ENCODE results near the gene ADGRL4. TPM values are rescaled to one million over a fixed set of nuclear protein-coding genes. Genes with fewer than 3 reads are reported as not detected.
"Not testable (repeated sequence)": the region's sequence is repeated elsewhere in the genome, so short reads cannot be mapped to it uniquely, and the experiment has no call there.

Gene ADGRL4
- total and polyA plus RNA-seq, 2 donors from 2014 or later = 16.8 to 43.0 TPM

GRCh38 chr1:78880223-78880622 is 126.3 kb downstream of the ADGRL4 start:
- Histone ChIP-seq H3K4me3 (ENCODE audit: low read length in 3 of 3) (no peak overlapping the region), H3K9ac (ENCODE audit: low read length in 3 of 3) (no peak overlapping the region), H3K4me1 (ENCODE audit: control insufficient read depth in 2 of 3, insufficient read depth in 2 of 3, low read depth in 1 of 3, low read length in 3 of 3) (no peaks in the 10 kb centered on the region), H3K36me3 (ENCODE audit: control insufficient read depth in 2 of 3, insufficient read depth in 3 of 3, low read length in 3 of 3) (no peaks in the 10 kb centered on the region), H3K9me3 (ENCODE audit: control insufficient read depth in 2 of 3, insufficient read depth in 1 of 3, low read length in 3 of 3) (no peaks in the 10 kb centered on the region), H3K27ac (ENCODE audit: low read depth in 2 of 2, low read length in 2 of 2) (no peak overlapping the region), H3K27me3 (ENCODE audit: control insufficient read depth, insufficient read depth, low read length) (no peaks in the 10 kb centered on the region)
- intact Hi-C loops (cut with DNase I) = no loop called here
- DNase-seq (no peak), FAIRE-seq (no peak)
- TF ChIP-seq CTCF (IDR thresholded peaks at IDR 0.05; ENCODE audit: borderline replicate concordance, extremely low read depth, insufficient read depth) = no peak

- H3K9me3 ChIP-seq (ENCODE audit: control insufficient read depth in 2 of 3, insufficient read depth in 1 of 3, low read length in 3 of 3); DNase-seq; intact Hi-C loops (cut with DNase I); H3K27ac ChIP-seq (ENCODE audit: low read depth in 2 of 2, low read length in 2 of 2); H3K27me3 ChIP-seq (ENCODE audit: control insufficient read depth, insufficient read depth, low read length); FAIRE-seq; H3K36me3 ChIP-seq (ENCODE audit: control insufficient read depth in 2 of 3, insufficient read depth in 3 of 3, low read length in 3 of 3); H3K4me3 ChIP-seq (ENCODE audit: low read length in 3 of 3); H3K9ac ChIP-seq (ENCODE audit: low read length in 3 of 3); H3K4me1 ChIP-seq (ENCODE audit: control insufficient read depth in 2 of 3, insufficient read depth in 2 of 3, low read depth in 1 of 3, low read length in 3 of 3): not testable (repeated sequence)
These were observed 130.5 kb downstream of the ADGRL4 start for GRCh38 chr1:78875986-78876385.

- H3K4me1 ChIP-seq (ENCODE audit: control insufficient read depth in 2 of 3, insufficient read depth in 2 of 3, low read depth in 1 of 3, low read length in 3 of 3); H3K9ac ChIP-seq (ENCODE audit: low read length in 3 of 3); H3K27ac ChIP-seq (ENCODE audit: low read depth in 2 of 2, low read length in 2 of 2); DNase-seq; H3K27me3 ChIP-seq (ENCODE audit: control insufficient read depth, insufficient read depth, low read length); H3K4me3 ChIP-seq (ENCODE audit: low read length in 3 of 3); H3K9me3 ChIP-seq (ENCODE audit: control insufficient read depth in 2 of 3, insufficient read depth in 1 of 3, low read length in 3 of 3); H3K36me3 ChIP-seq (ENCODE audit: control insufficient read depth in 2 of 3, insufficient read depth in 3 of 3, low read length in 3 of 3); intact Hi-C loops (cut with DNase I); FAIRE-seq: not testable (repeated sequence)
These were observed 133.7 kb downstream of the ADGRL4 start for GRCh38 chr1:78872801-78873200.

DNA sequence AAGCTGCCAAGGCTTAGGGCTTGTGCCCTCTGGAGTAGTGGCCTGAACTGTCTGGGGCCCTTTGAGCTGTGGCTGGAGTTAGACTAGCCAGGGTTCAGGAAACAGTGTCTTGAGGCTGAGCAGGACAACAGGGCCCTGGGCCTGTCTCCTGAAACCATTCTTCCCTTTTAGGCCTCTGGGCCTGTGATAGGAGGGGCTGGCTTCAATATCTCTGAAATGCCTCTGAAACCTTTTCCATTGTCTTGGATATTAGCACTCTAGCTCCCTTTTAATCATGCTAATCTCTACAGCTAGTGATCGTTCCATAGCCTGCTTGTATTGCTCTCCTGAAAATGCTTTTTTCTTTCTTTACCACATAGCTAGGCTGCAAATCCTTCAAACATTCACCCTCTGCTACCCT is 135.3 kb downstream of the ADGRL4 start:
- no peak for TF ChIP-seq CTCF (IDR thresholded peaks at IDR 0.05; ENCODE audit: borderline replicate concordance, extremely low read depth, insufficient read depth)
- DNase-seq = no peak
- no peaks in the 10 kb centered on the region for H3K4me1 ChIP-seq (ENCODE audit: control insufficient read depth in 2 of 3, insufficient read depth in 2 of 3, low read depth in 1 of 3, low read length in 3 of 3)
- H3K27ac ChIP-seq (ENCODE audit: low read depth in 2 of 2, low read length in 2 of 2) = no peak overlapping the region
- H3K36me3 ChIP-seq (ENCODE audit: control insufficient read depth in 2 of 3, insufficient read depth in 3 of 3, low read length in 3 of 3) = no peaks in the 10 kb centered on the region
- intact Hi-C loops (cut with DNase I) = no loop called here
- H3K27me3 ChIP-seq (ENCODE audit: control insufficient read depth, insufficient read depth, low read length) = no peaks in the 10 kb centered on the region
- FAIRE-seq = no peak
- no peaks in the 10 kb centered on the region for H3K9me3 ChIP-seq (ENCODE audit: control insufficient read depth in 2 of 3, insufficient read depth in 1 of 3, low read length in 3 of 3)
- H3K4me3 ChIP-seq (ENCODE audit: low read length in 3 of 3) = no peak overlapping the region
- H3K9ac ChIP-seq (ENCODE audit: low read length in 3 of 3) = no peak overlapping the region

DNA sequence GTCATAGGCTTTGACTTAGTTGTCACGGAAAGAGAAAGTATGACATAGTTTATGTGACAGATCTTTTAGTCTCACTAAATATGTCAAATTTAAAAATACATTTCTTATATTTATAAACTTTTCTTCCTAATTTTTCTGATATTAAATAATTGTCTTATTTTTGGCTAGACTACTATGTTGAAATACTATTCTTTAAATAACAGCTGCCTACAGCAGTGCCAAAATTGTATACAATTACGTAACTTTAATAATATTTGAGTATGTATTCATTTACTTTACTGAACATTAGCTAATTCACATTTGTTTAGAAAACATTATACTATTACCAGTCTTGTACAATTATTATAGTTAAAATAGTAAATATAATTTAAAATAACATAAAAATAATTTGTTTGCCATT is 137.4 kb downstream of the ADGRL4 start:
- Histone ChIP-seq H3K4me1 (ENCODE audit: control insufficient read depth in 2 of 3, insufficient read depth in 2 of 3, low read depth in 1 of 3, low read length in 3 of 3) (no peaks in the 10 kb centered on the region), H3K4me3 (ENCODE audit: low read length in 3 of 3) (no peak overlapping the region), H3K9ac (ENCODE audit: low read length in 3 of 3) (no peak overlapping the region), H3K9me3 (ENCODE audit: control insufficient read depth in 2 of 3, insufficient read depth in 1 of 3, low read length in 3 of 3) (no peaks in the 10 kb centered on the region), H3K27ac (ENCODE audit: low read depth in 2 of 2, low read length in 2 of 2) (no peak overlapping the region), H3K27me3 (ENCODE audit: control insufficient read depth, insufficient read depth, low read length) (no peaks in the 10 kb centered on the region), H3K36me3 (ENCODE audit: control insufficient read depth in 2 of 3, insufficient read depth in 3 of 3, low read length in 3 of 3) (no peaks in the 10 kb centered on the region)
- FAIRE-seq = no peak
- intact Hi-C loops (cut with DNase I) = no loop called here
- no peak for DNase-seq
- TF ChIP-seq CTCF (IDR thresholded peaks at IDR 0.05; ENCODE audit: borderline replicate concordance, extremely low read depth, insufficient read depth) = no peak

All from kidney (tissue), 14 donors.